Activated naive CD8-positive, alpha-beta T cell treated with anti-CD3 and anti-CD28 coated beads, Interleukin-2, amount 50 U/mL, for 16 hours (primary cell): ENCODE measurements around the gene FOXI1.

Experiments
- DNase-seq: peaks from one replicate; pipeline ENCODE4 v3.0.0-alpha.2; 2020; ENCODE audit warnings: low read depth, low spot score

Gene FOXI1

DNA sequence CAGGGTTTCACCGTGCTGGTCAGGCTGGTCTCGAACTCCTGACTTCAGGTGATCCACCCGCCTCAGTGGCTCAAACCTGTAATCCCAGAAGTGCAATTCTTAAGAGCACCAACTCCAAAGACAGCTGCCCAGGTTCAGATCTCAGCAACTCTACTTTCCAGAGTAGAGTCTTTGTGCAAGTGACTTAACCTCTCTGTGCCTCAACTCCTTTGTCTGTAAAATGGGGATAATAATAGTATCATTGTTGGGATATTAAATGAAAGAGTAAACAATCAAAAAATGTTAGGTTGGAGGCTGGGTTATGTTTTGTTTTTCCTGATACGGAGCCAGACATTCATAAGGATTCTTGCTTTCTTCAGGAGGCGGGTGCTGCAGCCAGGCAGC is 45.0 kb downstream of the FOXI1 start:
- DNase-seq, result no peak

DNA sequence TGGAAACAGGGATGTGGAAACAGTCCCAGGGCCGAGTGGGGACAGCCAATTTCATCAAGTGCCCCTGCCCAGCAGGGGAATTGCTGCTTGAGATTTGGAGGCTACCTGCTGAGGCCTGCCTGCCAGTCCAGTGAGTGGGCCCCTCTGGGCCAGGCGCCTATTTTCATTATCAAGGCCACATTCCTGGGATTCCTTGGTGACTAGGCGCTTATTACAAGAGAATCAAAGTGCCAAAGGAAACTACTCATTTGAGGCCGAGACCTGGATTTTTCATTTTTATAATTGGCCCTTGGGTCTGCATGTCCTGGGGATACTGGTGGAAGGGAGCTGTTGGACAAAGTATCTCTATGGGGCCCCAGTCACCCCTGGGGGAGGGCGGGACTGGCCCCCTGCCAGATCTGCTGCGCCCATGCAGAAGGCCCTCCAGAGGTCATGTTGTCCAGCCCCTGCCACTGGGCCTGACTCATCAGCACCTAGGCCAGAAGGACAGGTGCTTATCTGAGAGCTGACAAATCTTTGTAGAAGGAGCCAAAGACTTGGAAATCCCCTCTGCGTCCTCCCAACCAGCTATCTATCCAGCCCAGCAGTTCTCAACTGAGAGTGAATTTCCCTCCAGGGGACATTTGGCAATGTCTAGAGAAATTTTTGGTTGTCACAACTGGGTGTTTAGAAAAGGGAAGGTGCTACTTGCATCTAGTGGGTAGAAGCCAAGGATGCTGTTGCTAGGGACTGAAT is 45.6 kb downstream of the FOXI1 start:
- no peak for DNase-seq

DNA sequence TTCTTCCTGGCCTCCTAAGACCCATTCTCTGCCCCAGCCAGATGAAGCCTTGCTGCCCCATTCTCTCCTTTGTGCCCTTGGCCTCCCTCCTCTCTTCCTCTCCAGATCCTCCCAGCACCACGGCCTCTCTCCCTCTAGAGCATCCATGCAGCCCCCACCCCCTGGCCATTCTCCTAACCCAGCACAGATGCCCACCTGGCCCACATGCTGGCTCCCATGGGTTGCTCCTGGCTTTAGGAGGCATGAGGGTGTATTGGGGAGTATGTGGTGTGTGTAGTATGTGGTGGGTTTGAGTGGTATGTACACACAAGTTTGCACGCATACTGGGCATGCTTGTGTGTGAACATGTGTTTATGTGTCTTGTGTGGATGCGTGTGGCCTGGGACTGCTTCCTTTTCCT is 47.1 kb downstream of the FOXI1 start:
- no peak for DNase-seq

DNA sequence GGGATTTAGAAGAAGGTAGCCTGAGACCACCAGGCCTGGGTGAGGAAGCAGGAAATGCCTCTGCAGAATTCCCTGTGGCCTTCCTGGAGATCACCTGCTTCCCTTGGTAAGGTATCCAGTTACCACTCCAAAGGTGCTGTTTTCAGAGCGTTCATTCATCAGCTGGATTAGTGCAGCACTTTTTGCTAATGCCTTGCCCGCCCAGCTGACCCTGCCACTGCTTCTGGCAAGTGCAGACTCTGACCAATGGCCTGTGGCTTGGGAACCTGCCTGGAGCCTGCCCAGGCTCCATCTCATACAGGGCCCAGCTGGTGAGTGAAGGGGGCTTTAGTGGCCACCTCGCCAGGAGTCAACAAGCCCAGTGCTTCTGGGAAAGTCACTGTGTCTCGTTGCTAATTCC is 48.6 kb downstream of the FOXI1 start:
- no peak for DNase-seq

DNA sequence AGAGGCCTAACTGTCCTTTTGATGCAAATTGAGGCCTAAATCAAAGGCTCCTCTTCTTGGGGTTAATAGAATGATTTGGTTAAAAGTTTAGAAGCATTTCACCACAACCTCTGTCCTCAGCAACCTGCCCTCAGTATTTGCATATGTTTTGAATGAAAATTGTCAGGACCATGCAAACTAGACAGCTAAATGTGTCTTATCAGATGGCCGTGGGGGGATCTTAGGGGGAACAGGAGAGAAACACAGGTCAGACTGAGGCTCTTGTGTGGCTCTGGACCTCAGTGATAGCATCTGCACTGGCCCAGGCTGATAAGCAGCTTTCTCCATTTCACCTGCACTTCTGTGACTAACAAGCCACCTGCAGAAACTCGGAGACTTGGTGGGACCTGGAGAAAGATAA is 49.0 kb downstream of the FOXI1 start:
- DNase-seq, result no peak

DNA sequence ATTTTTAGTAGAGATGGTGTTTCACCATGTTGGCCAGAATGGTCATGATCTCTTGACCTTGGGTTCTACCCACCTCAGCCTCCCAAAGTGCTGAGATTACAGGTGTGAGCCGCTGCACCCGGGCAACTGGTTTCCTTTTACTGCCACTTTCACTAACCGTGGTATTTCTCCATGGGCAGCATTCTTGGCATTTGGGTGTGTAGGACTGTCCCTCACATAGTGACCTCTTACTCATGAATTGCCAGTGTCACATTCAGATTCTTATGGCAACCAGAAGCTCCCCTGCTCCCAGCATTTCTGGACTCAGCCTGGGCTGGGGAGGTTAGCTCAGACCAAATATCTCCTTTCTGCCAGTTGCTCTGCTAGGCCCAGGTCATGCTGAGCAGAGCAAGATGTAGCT is 50.1 kb downstream of the FOXI1 start:
- no peak for DNase-seq

DNA sequence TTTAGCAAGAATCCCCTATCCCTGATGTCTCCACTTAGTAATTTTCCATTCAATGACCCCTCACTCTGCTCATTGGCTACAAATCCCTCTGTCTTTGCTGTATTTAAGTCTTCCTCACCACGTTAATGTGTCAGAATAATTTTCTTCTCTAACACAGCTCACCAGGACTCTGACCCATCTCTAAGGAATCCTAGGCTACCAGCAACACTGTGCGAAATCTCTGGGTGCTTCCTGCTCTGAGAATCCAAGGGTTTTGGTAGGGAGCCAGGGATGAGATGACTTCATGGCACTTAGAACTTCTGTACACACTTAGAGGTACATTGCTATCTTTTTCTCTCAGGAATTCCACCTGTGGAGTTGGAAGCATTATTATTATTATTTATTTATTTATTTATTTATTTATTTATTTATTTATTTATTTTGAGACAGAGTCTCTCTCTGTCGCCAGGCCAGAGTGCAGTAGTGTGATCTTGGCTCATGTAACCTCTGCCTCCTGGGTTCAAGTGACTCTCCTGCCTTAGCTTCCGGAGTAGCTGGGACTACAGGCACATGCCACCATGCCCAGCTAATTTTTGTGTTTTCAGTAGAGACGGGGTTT is 53.5 kb downstream of the FOXI1 start:
- DNase-seq, result no peak
